ENCODE data around the gene RDH13. TPM values are rescaled to one million over a fixed set of nuclear protein-coding genes. Genes with fewer than 3 reads are reported as not detected.

RDH13 gene
- total and polyA plus RNA-seq, 2 of the 8 experiments (the other 6 are each of a cell fraction or from before 2014, with no cell fraction given), result 15.9 to 31.5 TPM

DNA sequence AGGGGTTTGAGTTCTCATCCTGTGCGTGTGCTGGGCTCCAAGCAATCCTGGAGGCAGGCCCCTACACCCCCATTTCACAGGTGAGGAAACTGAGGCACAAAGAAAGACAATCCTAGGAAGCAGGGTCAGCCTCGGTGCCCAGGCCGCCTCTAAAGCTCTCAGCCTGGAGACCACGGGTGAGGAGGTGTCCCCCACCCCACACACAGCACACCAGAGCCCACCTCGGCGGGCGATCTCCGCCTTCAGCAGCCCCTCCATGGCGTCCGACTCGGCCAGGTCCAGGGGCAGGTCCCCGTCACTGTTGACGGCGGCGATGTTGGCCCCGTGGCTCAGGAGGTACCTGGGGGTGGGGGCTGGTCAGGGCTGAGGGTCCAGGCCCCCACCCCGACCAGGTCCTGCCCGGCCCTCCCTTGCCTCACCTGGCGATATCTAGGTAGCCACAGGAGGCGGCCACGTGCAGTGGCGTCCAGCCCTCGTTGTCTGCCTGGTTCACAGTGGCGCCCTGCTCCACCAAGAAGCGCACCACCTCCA lies 49.4 kb upstream of the RDH13 start:
- Histone ChIP-seq H2AFZ (ENCODE audit: low read length) (no peak overlapping the region), H3K18ac (ENCODE audit: extremely low read depth, low read length) (no peak overlapping the region), H3K79me2 (ENCODE audit: control insufficient read depth in 1 of 2, insufficient read depth in 2 of 2, low read length in 2 of 2) (peaks cover 0 to 33% of the 10 kb centered on the region in 2 experiments; a peak in 2 of 4 replicates), H4K91ac (replicated peaks; ENCODE audit: insufficient read length, low read length) (no peak overlapping the region), H4K20me1 (replicated peaks in 1 of 2; ENCODE audit: control insufficient read depth in 1 of 2, insufficient read depth in 2 of 2, low read length in 2 of 2) (peaks cover 20 to 31% of the 10 kb centered on the region in 2 experiments), H3K23me2 (ENCODE audit: low read depth, low read length) (peaks cover 13% of the 10 kb centered on the region; the same call in 1 of the 2 replicates), H3K27me3 (replicated peaks in 1 of 4; ENCODE audit: control insufficient read depth in 3 of 4, extremely low read depth in 1 of 4, insufficient read depth in 3 of 4, low read length in 3 of 4) (no peaks in the 10 kb centered on the region), H3K36me3 (ENCODE audit: control insufficient read depth in 2 of 4, insufficient read depth in 4 of 4, low read length in 3 of 4) (peaks cover 0 to 4% (median 0%) of the 10 kb centered on the region in 4 experiments; a peak in 1 of 8 replicates), H2BK20ac (ENCODE audit: low read length) (no peak overlapping the region), H3K27ac (ENCODE audit: low read depth, low read length) (no peak overlapping the region), H3K79me1 (ENCODE audit: low read depth, low read length) (peaks cover 35% of the 10 kb centered on the region), H2BK12ac (ENCODE audit: low read depth, low read length) (0 out of 2 replicates have a peak overlapping the region, but pooled peaks have one; percentile 27), H2AK5ac (ENCODE audit: low read depth, low read length) (0 out of 2 replicates have a peak overlapping the region, but pooled peaks have one; percentile 65), H4K8ac (ENCODE audit: extremely low read depth, insufficient read depth, low read length) (peak overlapping the region; percentile 84), H4K5ac (ENCODE audit: insufficient read length, low read depth, low read length) (no peak overlapping the region), H3K9ac (replicated peaks in 1 of 4; ENCODE audit: extremely low read depth in 1 of 4, low read depth in 3 of 4, low read length in 3 of 4) (no peak overlapping the region), H3K4ac (replicated peaks; ENCODE audit: insufficient read length, low read depth, low read length) (no peak overlapping the region), H3K9me3 (ENCODE audit: insufficient read depth in 2 of 2, low read depth in 1 of 2, low read length in 1 of 2) (no peaks in the 10 kb centered on the region), H2BK5ac (ENCODE audit: low read depth, low read length) (0 out of 2 replicates have a peak overlapping the region, but pooled peaks have one; percentile 52), H2BK15ac (ENCODE audit: low read length) (no peak overlapping the region), H3K4me1 (replicated peaks in 1 of 4; ENCODE audit: control insufficient read depth in 3 of 4, insufficient read depth in 4 of 4, low read length in 3 of 4) (peaks cover 0 to 20% (median 14%) of the 10 kb centered on the region in 4 experiments; a peak in 5 of 7 replicates), H3K56ac (replicated peaks; ENCODE audit: insufficient read length, low read depth, low read length) (no peak overlapping the region), H3K4me3 (ENCODE audit: extremely low read depth in 1 of 4, insufficient read depth in 2 of 4, low read depth in 3 of 4, low read length in 4 of 4) (no peak overlapping the region), H2BK120ac (replicated peaks; ENCODE audit: low read depth, low read length) (no peak overlapping the region), H3K14ac (ENCODE audit: insufficient read length) (no peak overlapping the region), H3K4me2 (ENCODE audit: insufficient read depth in 1 of 2, low read depth in 2 of 2, low read length in 2 of 2) (no peak overlapping the region), H3K23ac (ENCODE audit: insufficient read length) (no peak overlapping the region)
- FAIRE-seq (no peak), DNase-seq (ENCODE audit: low read depth in 1 of 2, low spot score in 2 of 2) (no peak)
- WGBS, 2 experiments (ENCODE audit: extremely low coverage in 1 of 2, insufficient coverage in 1 of 2, insufficient read length in 1 of 2, insufficient replicate concordance in 2 of 2, low coverage in 1 of 2, low lambda C conversion rate in 2 of 2, missing lambda C conversion rate in 1 of 2), result 94% methylated on average over 23 of the region's 25 CpGs; no CpG with 5 or more reads in 1 of the 2 experiments
- ChIA-PET CTCF (ENCODE audit: partially characterized antibody) (interaction anchor here (0.6 to 3.7 kb wide), 3 partner anchors 10 to 24 kb away, joined by 3 to 15 read pairs (median 3); no protein-coding TSS in a partner anchor), POLR2A (ENCODE audit: partially characterized antibody) (interaction anchor here (0.6 to 1.0 kb wide), 2 partner anchors 9 to 20 kb away, joined by 3 to 4 read pairs; no protein-coding TSS in a partner anchor)
- TF ChIP-seq SIRT6 (IDR thresholded peaks at IDR 0.05; ENCODE audit: low read length), result no peak
- TF ChIP-seq SUZ12 (IDR thresholded peaks at IDR 0.05; ENCODE audit: low read length), result no peak
- TF ChIP-seq CREB1 (IDR thresholded peaks at IDR 0.05), result no peak
- TF ChIP-seq BCL11A (IDR thresholded peaks at IDR 0.05; ENCODE audit: low read depth in 2 of 2, low read length in 2 of 2), result no peak
- no peak for TF ChIP-seq SAP30 (IDR thresholded peaks at IDR 0.05; ENCODE audit: insufficient read depth, insufficient replicate concordance, low read length)
- no peak for TF ChIP-seq RFX5 (IDR thresholded peaks at IDR 0.05; ENCODE audit: borderline replicate concordance, low read depth, low read length)
- no peak for TF ChIP-seq GTF2F1 (IDR thresholded peaks at IDR 0.05; ENCODE audit: borderline replicate concordance, low read depth, low read length)
- TF ChIP-seq, protein P1, sequence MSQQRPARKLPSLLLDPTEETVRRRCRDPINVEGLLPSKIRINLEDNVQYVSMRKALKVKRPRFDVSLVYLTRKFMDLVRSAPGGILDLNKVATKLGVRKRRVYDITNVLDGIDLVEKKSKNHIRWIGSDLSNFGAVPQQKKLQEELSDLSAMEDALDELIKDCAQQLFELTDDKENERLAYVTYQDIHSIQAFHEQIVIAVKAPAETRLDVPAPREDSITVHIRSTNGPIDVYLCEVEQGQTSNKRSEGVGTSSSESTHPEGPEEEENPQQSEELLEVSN (IDR thresholded peaks at IDR 0.05), result no peak
- TF ChIP-seq NANOG (IDR thresholded peaks at IDR 0.05; ENCODE audit: insufficient read depth, low read depth, low read length, poor library complexity, severe bottlenecking), result no peak
